GM21447 (cell line): Measurements from ENCODE around the gene SCYL2.
"Not testable (repeated sequence)": the region's sequence is repeated elsewhere in the genome, so short reads cannot be mapped to it uniquely, and the experiment has no call there.

Experiments used
- ATAC-seq: cut with Tn5 transposase; IDR thresholded peaks from one replicate; pipeline ENCODE4 v1.9.1; 2021; ENCODE audit not compliant: unreplicated experiment

Gene SCYL2

GRCh38 chr12:100266835-100267602 lies at the start of gene SCYL2, which contains the start of gene DEPDC4:
SCYL2 (plus strand) TSS chr12:100267177; CDS start chr12:100282971, 15,794 bp downstream.
DEPDC4 (minus strand) TSS chr12:100267079; CDS start chr12:100267076, 3 bp downstream.
- peak; percentile 93 for ATAC-seq

- no peak for ATAC-seq
Observed at GRCh38 chr12:100219328-100220109, 47.5 kb upstream of the SCYL2 start.

- no peak for ATAC-seq
Observed at GRCh38 chr12:100221523-100221922, 45.5 kb upstream of the SCYL2 start.

GRCh38 chr12:100222173-100222572 lies 44.8 kb upstream of the SCYL2 start:
- ATAC-seq, result not testable (repeated sequence)

- ATAC-seq, result no peak
Observed at GRCh38 chr12:100225491-100225890, 41.5 kb upstream of the SCYL2 start.

GRCh38 chr12:100229036-100229635 lies 37.8 kb upstream of the SCYL2 start:
- no peak for ATAC-seq

- no peak for ATAC-seq
Observed at GRCh38 chr12:100229876-100230275, 37.1 kb upstream of the SCYL2 start.

GRCh38 chr12:100231873-100232272 lies 35.1 kb upstream of the SCYL2 start:
- not testable (repeated sequence) for ATAC-seq

GRCh38 chr12:100234166-100234565 lies 32.8 kb upstream of the SCYL2 start:
- no peak for ATAC-seq

GRCh38 chr12:100234591-100235304 lies 32.2 kb upstream of the SCYL2 start:
- ATAC-seq, result peak; percentile 53

- ATAC-seq, result no peak
Observed at GRCh38 chr12:100238801-100239200, 28.2 kb upstream of the SCYL2 start.

GRCh38 chr12:100239589-100239988 lies 27.4 kb upstream of the SCYL2 start:
- no peak for ATAC-seq

GRCh38 chr12:100243137-100243536 lies 23.8 kb upstream of the SCYL2 start:
- ATAC-seq, result no peak

GRCh38 chr12:100247765-100248164 lies 19.2 kb upstream of the SCYL2 start:
- ATAC-seq, result no peak

- no peak for ATAC-seq
Observed at GRCh38 chr12:100248886-100249285, 18.1 kb upstream of the SCYL2 start.

- ATAC-seq, result no peak
Observed at GRCh38 chr12:100249941-100250340, 17.0 kb upstream of the SCYL2 start.

- ATAC-seq, result no peak
Observed at GRCh38 chr12:100251917-100252316, 15.1 kb upstream of the SCYL2 start.

- no peak for ATAC-seq
Observed at GRCh38 chr12:100253437-100253836, 13.5 kb upstream of the SCYL2 start.

GRCh38 chr12:100254876-100255275 lies 12.1 kb upstream of the SCYL2 start:
- ATAC-seq, result no peak

GRCh38 chr12:100258127-100258526 lies 8.8 kb upstream of the SCYL2 start:
- no peak for ATAC-seq

- no peak for ATAC-seq
Observed at GRCh38 chr12:100263131-100263530, 3.8 kb upstream of the SCYL2 start.
